ENCODE results near the gene OOSP4A.

OOSP4A gene

GRCh38 chr11:59992425-59992824 lies 28.6 kb downstream of the OOSP4A start:
- no peak for TF ChIP-seq TEAD4 (IDR thresholded peaks at IDR 0.05)
- TF ChIP-seq EGR1 (IDR thresholded peaks at IDR 0.05) = no peak
- TF ChIP-seq EP300 (IDR thresholded peaks at IDR 0.05; ENCODE audit: borderline replicate concordance) = no peak
- no peak for TF ChIP-seq REST (IDR thresholded peaks at IDR 0.05; ENCODE audit: low read depth)
- TF ChIP-seq RAD21 (IDR thresholded peaks at IDR 0.05; ENCODE audit: low read depth) = no peak

GRCh38 chr11:59997800-59998199 lies 34.0 kb downstream of the OOSP4A start:
- TF ChIP-seq CREB1 (IDR thresholded peaks at IDR 0.05; ENCODE audit: low read depth) (no peak), USF1 (IDR thresholded peaks at IDR 0.05) (no peak)

GRCh38 chr11:59999691-60000090 lies 35.9 kb downstream of the OOSP4A start:
- TF ChIP-seq TEAD4 (IDR thresholded peaks at IDR 0.05) (no peak), REST (IDR thresholded peaks at IDR 0.05; ENCODE audit: low read depth) (no peak), MAX (IDR thresholded peaks at IDR 0.05) (no peak), EGR1 (IDR thresholded peaks at IDR 0.05) (no peak), TAF1 (IDR thresholded peaks at IDR 0.05; ENCODE audit: low read depth) (no peak), EP300 (IDR thresholded peaks at IDR 0.05; ENCODE audit: borderline replicate concordance) (no peak), FOXM1 (IDR thresholded peaks at IDR 0.05; ENCODE audit: borderline replicate concordance, low read depth) (no peak), TCF12 (IDR thresholded peaks at IDR 0.05; ENCODE audit: low read depth) (no peak), CREB1 (IDR thresholded peaks at IDR 0.05; ENCODE audit: low read depth) (no peak), NFIC (IDR thresholded peaks at IDR 0.05) (no peak), YY1 (IDR thresholded peaks at IDR 0.05; ENCODE audit: low read depth) (no peak), ZBTB7A (IDR thresholded peaks at IDR 0.05; ENCODE audit: low read depth) (no peak), USF1 (IDR thresholded peaks at IDR 0.05) (no peak), CEBPB (IDR thresholded peaks at IDR 0.05) (no peak), RAD21 (IDR thresholded peaks at IDR 0.05; ENCODE audit: low read depth) (no peak)

- TF ChIP-seq USF1 (IDR thresholded peaks at IDR 0.05) (no peak), EP300 (IDR thresholded peaks at IDR 0.05; ENCODE audit: borderline replicate concordance) (no peak), EGR1 (IDR thresholded peaks at IDR 0.05) (no peak), NFIC (IDR thresholded peaks at IDR 0.05) (no peak), FOXM1 (IDR thresholded peaks at IDR 0.05; ENCODE audit: borderline replicate concordance, low read depth) (no peak), REST (IDR thresholded peaks at IDR 0.05; ENCODE audit: low read depth) (no peak), YY1 (IDR thresholded peaks at IDR 0.05; ENCODE audit: low read depth) (no peak), ZBTB7A (IDR thresholded peaks at IDR 0.05; ENCODE audit: low read depth) (no peak), MAX (IDR thresholded peaks at IDR 0.05) (no peak), RAD21 (IDR thresholded peaks at IDR 0.05; ENCODE audit: low read depth) (no peak), TAF1 (IDR thresholded peaks at IDR 0.05; ENCODE audit: low read depth) (no peak), CEBPB (IDR thresholded peaks at IDR 0.05) (no peak), TEAD4 (IDR thresholded peaks at IDR 0.05) (no peak), TCF12 (IDR thresholded peaks at IDR 0.05; ENCODE audit: low read depth) (no peak), CREB1 (IDR thresholded peaks at IDR 0.05; ENCODE audit: low read depth) (no peak)
Measured at GRCh38 chr11:60003729-60004128, 39.9 kb downstream of the OOSP4A start.

- TF ChIP-seq EGR1 (IDR thresholded peaks at IDR 0.05) = no peak
- no peak for TF ChIP-seq TCF12 (IDR thresholded peaks at IDR 0.05; ENCODE audit: low read depth)
- no peak for TF ChIP-seq NFIC (IDR thresholded peaks at IDR 0.05)
- TF ChIP-seq TAF1 (IDR thresholded peaks at IDR 0.05; ENCODE audit: low read depth) = no peak
- TF ChIP-seq CEBPB (IDR thresholded peaks at IDR 0.05) = no peak
- no peak for TF ChIP-seq ZBTB7A (IDR thresholded peaks at IDR 0.05; ENCODE audit: low read depth)
- no peak for TF ChIP-seq USF1 (IDR thresholded peaks at IDR 0.05)
- TF ChIP-seq REST (IDR thresholded peaks at IDR 0.05; ENCODE audit: low read depth) = no peak
- no peak for TF ChIP-seq TEAD4 (IDR thresholded peaks at IDR 0.05)
- no peak for TF ChIP-seq FOXM1 (IDR thresholded peaks at IDR 0.05; ENCODE audit: borderline replicate concordance, low read depth)
- no peak for TF ChIP-seq CREB1 (IDR thresholded peaks at IDR 0.05; ENCODE audit: low read depth)
- no peak for TF ChIP-seq YY1 (IDR thresholded peaks at IDR 0.05; ENCODE audit: low read depth)
- TF ChIP-seq EP300 (IDR thresholded peaks at IDR 0.05; ENCODE audit: borderline replicate concordance) = no peak
- no peak for TF ChIP-seq MAX (IDR thresholded peaks at IDR 0.05)
- no peak for TF ChIP-seq RAD21 (IDR thresholded peaks at IDR 0.05; ENCODE audit: low read depth)
Measured at GRCh38 chr11:60005360-60005759, 41.5 kb downstream of the OOSP4A start.

All from Ishikawa (cell line).